Cardiac fibroblast (primary cell): Measurements from ENCODE around the gene RETSAT.

Source experiments
- DNase-seq, 2 donors: peaks; one replicate each; pipeline versions ENCODE4 v3.0.0 to v3.0.0-alpha.2; 2010; ENCODE audit warnings: low read depth in 2 of 2
- H3K4me3 ChIP-seq, 2 donors: replicated peaks in 1 of 2; 1 replicate in 1 of 2; 2 replicates in 1 of 2; pipeline ENCODE4 v1.5.1; 2011; ENCODE audit warnings: low read depth in 2 of 2, low read length in 2 of 2, mild to moderate bottlenecking in 2 of 2, moderate library complexity in 1 of 2
- TF ChIP-seq, protein P1 (sequence below): IDR thresholded peaks from one replicate; pipeline ENCODE4 v1.5.1; 2011; ENCODE audit warnings: low read depth, mild to moderate bottlenecking, low read length, inconsistent platforms

RETSAT gene

DNA sequence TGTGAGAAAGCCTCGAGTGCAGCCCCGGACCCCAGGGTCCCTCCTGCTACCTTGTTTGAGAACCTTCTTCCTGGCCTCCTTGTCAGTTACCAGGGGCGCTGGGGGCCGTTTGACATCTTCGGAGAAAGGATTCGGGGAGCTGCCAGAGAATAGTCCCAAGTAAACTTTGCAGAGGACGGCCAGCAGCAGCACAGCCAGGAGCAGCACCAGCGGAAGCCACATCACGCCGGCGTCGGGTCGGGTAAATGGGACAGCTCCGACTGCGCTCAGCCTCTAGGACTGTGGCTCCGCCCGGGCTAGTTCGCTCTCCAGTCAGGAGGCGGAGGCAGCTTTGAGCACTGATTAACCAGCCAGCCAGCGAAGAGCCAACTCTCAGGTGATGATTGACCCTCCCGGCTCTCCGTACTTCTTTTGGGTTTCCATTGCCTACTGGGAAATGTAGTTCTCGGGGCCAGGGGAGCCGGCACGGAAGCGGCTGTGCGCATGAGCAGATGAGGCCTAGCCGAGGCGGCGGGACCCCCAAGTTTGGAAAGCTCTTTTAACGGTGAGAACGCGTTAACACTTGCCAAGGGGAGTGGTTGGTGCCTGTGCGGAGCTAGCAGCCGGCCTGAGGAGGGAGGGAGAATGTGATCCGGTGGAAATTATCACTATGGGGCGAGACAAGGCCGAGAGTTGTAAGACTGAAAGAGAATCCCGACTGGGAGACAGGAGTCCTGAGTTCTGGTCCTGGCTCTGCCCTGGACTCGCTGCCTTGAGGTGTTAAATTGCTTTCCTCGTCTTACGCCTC is at the start of gene RETSAT, which contains the start of gene ELMOD3:
TSS of gene RETSAT (minus strand) at position 243 of the 787 bp plus-strand sequence. CDS start at position 222, 21 bp downstream.
TSS of gene ELMOD3 (plus strand) at position 484 of the 787 bp plus-strand sequence. CDS start 2,430 bp downstream, outside the sequence.
- peak; percentile 99 to 100 for DNase-seq
- H3K4me3 ChIP-seq: peak within 1 kb of the TSS; percentile 73 to 74
- TF ChIP-seq, protein P1, sequence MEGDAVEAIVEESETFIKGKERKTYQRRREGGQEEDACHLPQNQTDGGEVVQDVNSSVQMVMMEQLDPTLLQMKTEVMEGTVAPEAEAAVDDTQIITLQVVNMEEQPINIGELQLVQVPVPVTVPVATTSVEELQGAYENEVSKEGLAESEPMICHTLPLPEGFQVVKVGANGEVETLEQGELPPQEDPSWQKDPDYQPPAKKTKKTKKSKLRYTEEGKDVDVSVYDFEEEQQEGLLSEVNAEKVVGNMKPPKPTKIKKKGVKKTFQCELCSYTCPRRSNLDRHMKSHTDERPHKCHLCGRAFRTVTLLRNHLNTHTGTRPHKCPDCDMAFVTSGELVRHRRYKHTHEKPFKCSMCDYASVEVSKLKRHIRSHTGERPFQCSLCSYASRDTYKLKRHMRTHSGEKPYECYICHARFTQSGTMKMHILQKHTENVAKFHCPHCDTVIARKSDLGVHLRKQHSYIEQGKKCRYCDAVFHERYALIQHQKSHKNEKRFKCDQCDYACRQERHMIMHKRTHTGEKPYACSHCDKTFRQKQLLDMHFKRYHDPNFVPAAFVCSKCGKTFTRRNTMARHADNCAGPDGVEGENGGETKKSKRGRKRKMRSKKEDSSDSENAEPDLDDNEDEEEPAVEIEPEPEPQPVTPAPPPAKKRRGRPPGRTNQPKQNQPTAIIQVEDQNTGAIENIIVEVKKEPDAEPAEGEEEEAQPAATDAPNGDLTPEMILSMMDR: no peak

DNA sequence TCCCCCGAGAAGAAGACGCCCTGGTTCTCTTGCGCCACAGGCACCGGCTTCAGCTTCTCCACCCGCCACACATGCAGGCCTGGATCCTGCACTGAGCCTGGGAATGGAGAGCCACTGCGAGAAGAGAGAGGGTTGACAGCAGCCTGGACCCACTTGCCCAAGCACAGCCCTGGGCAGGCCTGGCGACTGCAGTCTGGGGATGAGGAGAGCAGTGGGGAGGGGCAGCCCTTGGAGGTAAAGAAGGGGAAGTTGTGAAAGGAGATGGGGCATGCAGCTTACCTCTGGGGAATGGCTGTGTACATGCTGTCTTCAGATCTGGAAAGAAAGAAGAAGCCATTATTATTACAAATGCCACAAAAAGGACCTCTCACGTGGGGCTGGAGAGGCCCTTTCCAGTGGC is 47.5 kb upstream of the RETSAT start:
- no peak overlapping the region for H3K4me3 ChIP-seq
- DNase-seq: no peak
- TF ChIP-seq, protein P1: no peak

DNA sequence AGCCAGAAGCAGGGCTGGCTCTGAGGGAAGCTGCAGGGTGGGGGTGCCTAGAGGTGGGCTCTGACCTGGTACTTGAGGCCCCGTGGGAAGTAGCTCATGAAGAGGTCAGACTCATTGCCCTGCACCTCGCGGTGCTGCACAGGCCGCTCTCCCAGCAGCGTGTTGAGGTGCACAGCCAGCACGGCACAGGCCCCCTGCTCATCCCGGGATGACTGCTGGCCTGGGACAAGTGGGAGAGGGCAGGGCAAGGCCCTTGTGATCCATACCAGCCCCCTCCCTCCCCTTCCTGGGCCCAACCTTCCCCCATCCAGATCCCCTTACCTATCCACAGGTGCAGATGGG is 47.1 kb upstream of the RETSAT start:
- DNase-seq: no peak
- no peak overlapping the region for H3K4me3 ChIP-seq
- TF ChIP-seq, protein P1: no peak

DNA sequence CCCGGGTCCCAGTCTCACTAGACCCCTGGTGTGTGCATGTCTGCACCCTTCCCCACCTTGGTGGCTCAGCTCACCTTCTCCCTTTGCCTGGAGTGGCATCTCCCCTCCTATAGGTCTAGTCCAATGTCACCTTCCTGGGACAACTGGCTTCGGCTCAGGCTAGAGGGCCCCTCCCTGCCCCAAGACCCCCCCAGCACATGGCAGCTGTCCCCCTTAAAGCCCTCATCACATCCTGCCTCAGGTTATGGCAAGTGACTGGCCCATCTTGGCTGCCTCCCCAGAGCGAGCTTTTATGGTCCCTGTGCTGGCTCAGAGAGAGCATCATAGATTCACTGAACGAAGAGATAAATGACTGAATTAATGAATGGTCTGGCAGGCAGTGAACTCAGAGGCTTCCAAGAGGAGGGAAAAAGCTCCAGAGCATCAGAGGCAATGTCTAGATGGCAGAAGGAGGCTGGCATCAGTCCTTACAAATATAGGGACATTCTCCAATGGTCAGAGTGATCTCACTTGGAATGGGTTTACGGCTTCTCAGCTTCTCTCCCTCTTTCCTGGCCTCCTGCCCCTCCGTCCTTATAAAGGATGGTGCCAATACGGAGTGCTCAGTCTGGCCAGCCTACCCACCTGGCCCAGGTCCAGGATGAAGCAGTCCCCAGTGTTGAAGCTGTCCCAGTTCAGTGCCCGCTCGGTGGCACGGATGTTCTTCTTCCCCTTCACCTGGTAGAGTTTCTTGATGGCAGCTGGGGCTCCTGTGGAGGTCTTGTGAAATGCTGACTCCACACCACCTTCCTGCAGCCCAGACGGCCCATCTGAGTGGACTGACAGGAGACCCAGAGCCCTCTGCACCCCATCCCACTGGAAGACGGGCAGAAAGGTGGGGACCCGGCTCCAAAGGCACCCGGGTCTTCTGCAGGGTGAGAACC is 46.5 kb upstream of the RETSAT start:
- TF ChIP-seq, protein P1: no peak
- no peak overlapping the region for H3K4me3 ChIP-seq
- DNase-seq: no peak

DNA sequence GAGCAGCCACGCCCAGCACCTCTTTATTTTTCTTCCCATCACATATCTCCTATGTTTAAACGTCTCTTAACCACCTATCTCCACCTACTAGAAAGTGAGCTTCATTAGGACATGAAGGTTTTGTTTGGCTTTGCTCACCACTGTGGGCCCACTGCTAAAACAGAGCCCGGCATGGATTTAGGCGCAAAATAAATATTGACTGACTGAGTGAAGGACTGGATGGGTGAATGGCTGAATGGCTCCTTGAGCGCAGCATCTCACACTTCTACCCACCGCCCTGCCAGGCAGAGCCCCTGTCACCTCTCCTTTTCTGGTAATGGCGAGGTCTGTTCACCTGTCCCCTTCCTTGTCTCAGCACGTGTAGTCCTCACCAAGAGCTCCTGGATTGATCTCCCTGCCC is 45.7 kb upstream of the RETSAT start:
- H3K4me3 ChIP-seq: no peak overlapping the region
- TF ChIP-seq, protein P1: no peak
- DNase-seq: no peak

DNA sequence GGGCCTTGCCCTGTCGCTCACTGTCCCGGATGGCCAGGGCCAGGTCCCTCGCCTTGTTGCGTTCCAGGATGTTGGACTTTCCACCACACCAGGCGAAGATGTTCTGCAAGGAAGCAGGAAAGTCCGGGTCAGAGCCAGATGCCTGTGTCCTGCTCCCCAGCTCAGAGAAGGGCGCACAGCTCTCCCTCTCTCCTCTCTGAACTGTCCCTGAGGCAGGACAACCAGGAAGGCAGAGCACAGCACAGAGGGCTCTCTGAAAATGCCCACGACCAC is 44.8 kb upstream of the RETSAT start:
- no peak for DNase-seq
- TF ChIP-seq, protein P1: no peak
- H3K4me3 ChIP-seq: no peak overlapping the region
